Gastrocnemius medialis (tissue), 4 donors: ENCODE measurements around the gene GPR62.

Source experiments
- CTCF ChIP-seq, 5 experiments: fragments of 450-650 bp in 3 of 5; fragments of 200-600 bp in 2 of 5; sonication (generic) in 2 of 5; IDR thresholded peaks in 4 of 5; conservative IDR thresholded peaks in 1 of 5; 1 replicate in 4 of 5; 2 replicates in 1 of 5; pipeline ENCODE4 v1.5.1; 2016 to 2019; ENCODE audit warnings: antibody characterized with exemption in 5 of 5, mild to moderate bottlenecking in 3 of 5, moderate library complexity in 3 of 5
- POLR2A ChIP-seq, 2 donors: fragments of 450-650 bp; IDR thresholded peaks; one replicate each; pipeline ENCODE4 v1.6.1; 2017; ENCODE audit warnings: antibody characterized with exemption in 2 of 2, mild to moderate bottlenecking in 2 of 2, moderate library complexity in 2 of 2

DNA sequence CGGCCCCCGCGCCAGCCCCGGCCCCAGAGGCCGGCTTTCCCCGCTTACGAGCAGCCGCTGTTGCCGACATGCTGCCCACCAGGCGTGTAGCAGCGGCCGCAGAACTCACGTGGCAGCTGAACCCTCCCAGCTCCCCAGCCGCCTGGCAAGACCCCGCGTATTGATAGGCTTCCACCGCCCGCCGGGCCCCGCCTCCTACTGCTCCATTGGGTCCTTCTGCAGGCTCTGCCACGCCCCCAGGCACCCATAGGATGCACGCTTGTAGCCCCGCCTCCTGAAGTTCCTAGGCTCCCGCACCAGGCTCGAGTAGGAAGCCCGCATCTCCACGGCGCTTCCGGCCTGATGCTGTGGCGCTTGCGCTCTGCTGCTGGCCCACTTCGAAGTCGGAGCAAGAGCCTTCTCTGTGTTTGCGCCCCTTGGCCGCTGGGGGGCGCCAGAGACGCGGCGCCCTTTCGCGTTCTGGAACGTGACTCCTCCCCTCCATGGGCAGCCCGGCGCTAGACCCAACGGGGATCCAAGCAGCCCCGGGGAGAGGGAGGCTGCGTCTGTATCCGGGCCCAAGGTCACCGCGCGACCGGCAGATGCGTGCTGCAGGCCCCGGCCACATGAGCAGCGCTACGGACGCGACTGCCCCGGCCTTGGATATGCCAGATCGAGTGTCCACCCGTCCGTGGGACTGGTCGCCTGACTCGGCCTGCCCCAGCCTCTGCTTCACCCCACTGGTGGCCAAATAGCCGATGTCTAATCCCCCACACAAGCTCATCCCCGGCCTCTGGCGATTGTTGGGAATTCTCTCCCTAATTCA, 13.2 kb upstream of the GPR62 start, which contains the start of the genes PARP3 and RRP9:
- TF ChIP-seq CTCF (IDR thresholded peaks at IDR 0.05 in 4 of 5, conservative IDR thresholded peaks at IDR 0.05 in 1 of 5) (peak; percentile 98 to 100 (median 100)), POLR2A (IDR thresholded peaks at IDR 0.05) (peak; percentile 75 to 81)
